ENCODE measurements around the gene CD80. TPM values are rescaled to one million over a fixed set of nuclear protein-coding genes. Genes with fewer than 3 reads are reported as not detected.

CD80 gene
- polyA plus RNA-seq, 1 donor (not counting 4 experiments of a cell fraction or from before 2014, with no cell fraction given): not detected

DNA sequence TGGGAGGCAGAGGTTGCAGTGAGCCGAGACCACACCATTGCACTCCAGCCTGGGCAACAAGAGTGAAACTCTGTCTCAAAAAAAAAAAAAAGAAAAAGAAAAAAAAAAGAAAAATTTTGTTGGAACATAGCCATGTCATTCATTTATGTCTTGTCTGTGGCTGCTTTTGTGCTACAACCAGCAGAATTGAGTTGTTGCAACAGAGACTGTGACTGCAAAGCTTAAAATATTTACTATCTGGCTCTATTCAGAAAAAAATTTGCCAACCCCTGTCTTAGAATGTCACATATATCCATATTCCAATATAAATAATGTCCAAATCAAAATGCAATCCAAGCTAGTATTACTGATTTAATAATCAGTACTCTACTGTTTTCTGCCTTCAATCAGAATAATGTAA, 25.1 kb downstream of the CD80 start:
- Histone ChIP-seq H4K20me1 (ENCODE audit: control insufficient read depth, extremely low read depth, insufficient read depth, low read length) (no peaks in the 10 kb centered on the region), H3K4me1 (ENCODE audit: control insufficient read depth, extremely low read depth, insufficient read depth, low read length) (no peaks in the 10 kb centered on the region), H3K4me2 (ENCODE audit: control insufficient read depth, extremely low read depth, insufficient read depth, low read depth, low read length) (no peak overlapping the region), H3K27ac (ENCODE audit: control insufficient read depth, insufficient read depth, low read length) (no peak overlapping the region), H3K9me1 (ENCODE audit: control insufficient read depth, extremely low read depth, insufficient read depth, low read length) (no peaks in the 10 kb centered on the region), H3K4me3 (ENCODE audit: control insufficient read depth in 2 of 3, extremely low read depth in 1 of 3, insufficient read depth in 2 of 3, low read depth in 1 of 3, low read length in 3 of 3) (no peak overlapping the region), H3K9ac (ENCODE audit: control insufficient read depth, extremely low read depth, insufficient read depth, low read length) (no peak overlapping the region), H3K79me2 (ENCODE audit: control insufficient read depth, insufficient read depth, low read length) (no peaks in the 10 kb centered on the region), H3K9me3 (ENCODE audit: control insufficient read depth, low read depth, low read length) (no peaks in the 10 kb centered on the region), H2AFZ (ENCODE audit: control insufficient read depth, low read length) (no peak overlapping the region), H3K27me3 (ENCODE audit: control insufficient read depth, extremely low read depth, insufficient read depth, low read length) (no peaks in the 10 kb centered on the region), H3K36me3 (ENCODE audit: control insufficient read depth in 2 of 2, extremely low read depth in 1 of 2, insufficient read depth in 2 of 2, low read length in 2 of 2) (no peaks in the 10 kb centered on the region)
- FAIRE-seq (no peak), DNase-seq (ENCODE audit: low read depth, low spot score) (no peak)
- TF ChIP-seq EZH2 (IDR thresholded peaks at IDR 0.05; ENCODE audit: low read length): no peak
- TF ChIP-seq, protein P1, sequence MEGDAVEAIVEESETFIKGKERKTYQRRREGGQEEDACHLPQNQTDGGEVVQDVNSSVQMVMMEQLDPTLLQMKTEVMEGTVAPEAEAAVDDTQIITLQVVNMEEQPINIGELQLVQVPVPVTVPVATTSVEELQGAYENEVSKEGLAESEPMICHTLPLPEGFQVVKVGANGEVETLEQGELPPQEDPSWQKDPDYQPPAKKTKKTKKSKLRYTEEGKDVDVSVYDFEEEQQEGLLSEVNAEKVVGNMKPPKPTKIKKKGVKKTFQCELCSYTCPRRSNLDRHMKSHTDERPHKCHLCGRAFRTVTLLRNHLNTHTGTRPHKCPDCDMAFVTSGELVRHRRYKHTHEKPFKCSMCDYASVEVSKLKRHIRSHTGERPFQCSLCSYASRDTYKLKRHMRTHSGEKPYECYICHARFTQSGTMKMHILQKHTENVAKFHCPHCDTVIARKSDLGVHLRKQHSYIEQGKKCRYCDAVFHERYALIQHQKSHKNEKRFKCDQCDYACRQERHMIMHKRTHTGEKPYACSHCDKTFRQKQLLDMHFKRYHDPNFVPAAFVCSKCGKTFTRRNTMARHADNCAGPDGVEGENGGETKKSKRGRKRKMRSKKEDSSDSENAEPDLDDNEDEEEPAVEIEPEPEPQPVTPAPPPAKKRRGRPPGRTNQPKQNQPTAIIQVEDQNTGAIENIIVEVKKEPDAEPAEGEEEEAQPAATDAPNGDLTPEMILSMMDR (optimal IDR thresholded peaks at IDR 0.05 in 1 of 3, IDR thresholded peaks at IDR 0.05 in 1 of 3, conservative IDR thresholded peaks at IDR 0.05 in 1 of 3; ENCODE audit: extremely low read depth in 1 of 3, insufficient read depth in 2 of 3, low read length in 3 of 3): no peak
- dilution Hi-C loops (cut with MboI; ENCODE audit: extremely low pct_ligation_motif_present, low sequenced_read_pairs): no loop called here

DNA sequence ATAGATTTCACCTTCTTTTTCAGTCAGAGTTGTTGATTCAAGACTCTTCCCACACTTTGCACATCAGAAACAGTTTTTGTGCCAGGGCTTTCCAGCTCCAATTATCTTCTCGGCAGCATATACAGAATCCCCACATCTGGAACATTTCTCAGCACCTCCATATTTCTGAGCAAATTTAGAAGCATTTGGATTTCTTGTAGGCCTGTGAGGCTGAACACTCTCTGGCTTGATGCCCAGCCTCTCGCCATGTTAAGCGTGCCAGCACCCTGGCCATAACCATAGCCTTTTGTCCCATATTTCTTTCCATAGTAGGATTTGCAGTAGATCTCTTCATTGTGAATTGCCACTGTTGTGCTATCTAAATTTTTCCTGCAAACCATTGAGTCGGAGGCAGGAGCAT, 28.3 kb downstream of the CD80 start:
- Histone ChIP-seq H3K4me3 (ENCODE audit: control insufficient read depth in 2 of 3, extremely low read depth in 1 of 3, insufficient read depth in 2 of 3, low read depth in 1 of 3, low read length in 3 of 3) (no peak overlapping the region), H3K79me2 (ENCODE audit: control insufficient read depth, insufficient read depth, low read length) (no peaks in the 10 kb centered on the region), H4K20me1 (ENCODE audit: control insufficient read depth, extremely low read depth, insufficient read depth, low read length) (no peaks in the 10 kb centered on the region), H3K27ac (ENCODE audit: control insufficient read depth, insufficient read depth, low read length) (no peak overlapping the region), H3K9me3 (ENCODE audit: control insufficient read depth, low read depth, low read length) (no peaks in the 10 kb centered on the region), H2AFZ (ENCODE audit: control insufficient read depth, low read length) (no peak overlapping the region), H3K9ac (ENCODE audit: control insufficient read depth, extremely low read depth, insufficient read depth, low read length) (no peak overlapping the region), H3K36me3 (ENCODE audit: control insufficient read depth in 2 of 2, extremely low read depth in 1 of 2, insufficient read depth in 2 of 2, low read length in 2 of 2) (no peaks in the 10 kb centered on the region), H3K4me1 (ENCODE audit: control insufficient read depth, extremely low read depth, insufficient read depth, low read length) (no peaks in the 10 kb centered on the region), H3K9me1 (ENCODE audit: control insufficient read depth, extremely low read depth, insufficient read depth, low read length) (no peaks in the 10 kb centered on the region), H3K27me3 (ENCODE audit: control insufficient read depth, extremely low read depth, insufficient read depth, low read length) (no peaks in the 10 kb centered on the region), H3K4me2 (ENCODE audit: control insufficient read depth, extremely low read depth, insufficient read depth, low read depth, low read length) (no peak overlapping the region)
- DNase-seq (ENCODE audit: low read depth, low spot score): no peak
- TF ChIP-seq, protein P1 (optimal IDR thresholded peaks at IDR 0.05 in 1 of 3, IDR thresholded peaks at IDR 0.05 in 1 of 3, conservative IDR thresholded peaks at IDR 0.05 in 1 of 3; ENCODE audit: extremely low read depth in 1 of 3, insufficient read depth in 2 of 3, low read length in 3 of 3): no peak
- no peak for TF ChIP-seq EZH2 (IDR thresholded peaks at IDR 0.05; ENCODE audit: low read length)
- dilution Hi-C loops (cut with MboI; ENCODE audit: extremely low pct_ligation_motif_present, low sequenced_read_pairs): no loop called here
- no peak for FAIRE-seq
